ENCODE results near the gene HS6ST3. TPM values are rescaled to one million over a fixed set of nuclear protein-coding genes. Genes with fewer than 3 reads are reported as not detected.
"Not testable (repeated sequence)": the region's sequence is repeated elsewhere in the genome, so short reads cannot be mapped to it uniquely, and the experiment has no call there.

The HS6ST3 gene
- total RNA-seq, 1 donor from 2014 or later, result not detected

DNA sequence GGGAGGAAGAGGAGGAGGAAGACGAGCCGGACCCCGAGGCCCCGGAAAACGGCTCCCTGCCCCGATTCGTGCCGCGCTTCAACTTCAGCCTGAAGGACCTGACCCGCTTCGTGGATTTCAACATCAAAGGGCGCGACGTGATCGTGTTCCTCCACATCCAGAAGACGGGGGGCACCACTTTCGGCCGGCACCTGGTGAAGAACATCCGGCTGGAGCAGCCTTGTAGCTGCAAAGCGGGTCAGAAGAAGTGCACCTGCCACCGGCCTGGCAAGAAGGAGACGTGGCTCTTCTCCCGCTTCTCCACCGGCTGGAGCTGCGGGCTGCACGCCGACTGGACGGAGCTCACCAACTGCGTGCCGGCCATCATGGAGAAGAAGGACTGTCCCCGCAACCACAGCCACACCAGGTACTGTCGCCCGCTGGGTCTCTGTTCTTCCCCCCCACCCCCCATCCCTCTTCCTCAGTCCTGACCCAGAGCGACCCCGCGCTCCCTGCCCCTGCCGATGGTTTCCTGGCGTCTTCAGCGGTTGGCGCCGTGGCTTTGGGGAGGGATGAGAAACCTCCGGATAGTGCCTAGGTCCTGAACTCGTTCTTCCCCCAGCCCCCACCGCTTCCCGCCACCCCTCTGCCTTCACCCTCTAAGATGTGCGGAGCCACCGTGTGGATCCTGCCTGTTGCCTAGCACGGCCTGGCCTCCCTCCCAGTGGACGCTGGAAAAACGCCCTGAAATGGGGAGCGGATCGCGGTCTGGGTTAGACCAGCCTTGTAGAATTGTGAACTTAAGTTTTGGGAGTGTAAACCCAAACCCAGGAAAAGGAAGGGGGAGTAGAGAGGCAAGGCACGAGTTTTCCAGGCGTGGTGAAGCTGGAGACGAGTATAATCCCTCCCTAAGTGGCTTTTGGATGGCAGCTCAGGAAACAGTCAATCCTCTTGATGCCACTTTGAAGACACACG is 1.5 kb downstream of the HS6ST3 start:
- no peak for DNase-seq (ENCODE audit: low read depth)

DNA sequence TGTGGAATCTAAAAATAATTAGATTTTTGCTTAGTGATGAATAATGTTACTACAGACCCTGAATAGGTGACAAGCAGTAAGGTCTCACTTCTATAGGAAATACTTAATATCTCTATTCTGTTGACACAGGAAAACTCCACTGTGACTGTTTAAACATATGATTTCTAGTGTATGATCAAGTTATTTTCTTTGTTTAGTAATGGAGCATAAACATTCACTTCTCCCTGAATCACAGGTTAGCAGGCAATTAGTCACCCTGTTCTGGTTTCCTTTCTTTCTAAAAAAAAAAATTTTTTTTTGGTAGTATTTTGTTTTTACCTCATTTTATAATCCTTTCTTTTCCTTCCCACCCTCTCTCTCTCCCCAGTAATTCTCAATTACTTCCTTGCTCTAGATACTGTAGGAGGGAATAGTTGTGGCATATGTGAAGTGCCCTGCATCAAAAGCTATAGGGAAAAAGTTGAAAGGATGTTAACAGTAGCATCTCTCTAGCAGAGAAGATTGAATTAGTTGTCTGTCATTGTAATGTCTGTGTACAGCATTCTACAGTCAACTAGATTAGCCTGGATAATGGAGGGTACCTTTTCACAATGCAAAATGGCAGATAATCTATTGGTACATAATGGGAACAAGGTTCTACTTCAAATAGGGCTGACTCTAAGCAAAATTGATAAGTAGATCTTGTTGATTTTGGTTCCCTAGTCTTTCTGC is 3.5 kb downstream of the HS6ST3 start:
- no peak for DNase-seq (ENCODE audit: low read depth)

DNA sequence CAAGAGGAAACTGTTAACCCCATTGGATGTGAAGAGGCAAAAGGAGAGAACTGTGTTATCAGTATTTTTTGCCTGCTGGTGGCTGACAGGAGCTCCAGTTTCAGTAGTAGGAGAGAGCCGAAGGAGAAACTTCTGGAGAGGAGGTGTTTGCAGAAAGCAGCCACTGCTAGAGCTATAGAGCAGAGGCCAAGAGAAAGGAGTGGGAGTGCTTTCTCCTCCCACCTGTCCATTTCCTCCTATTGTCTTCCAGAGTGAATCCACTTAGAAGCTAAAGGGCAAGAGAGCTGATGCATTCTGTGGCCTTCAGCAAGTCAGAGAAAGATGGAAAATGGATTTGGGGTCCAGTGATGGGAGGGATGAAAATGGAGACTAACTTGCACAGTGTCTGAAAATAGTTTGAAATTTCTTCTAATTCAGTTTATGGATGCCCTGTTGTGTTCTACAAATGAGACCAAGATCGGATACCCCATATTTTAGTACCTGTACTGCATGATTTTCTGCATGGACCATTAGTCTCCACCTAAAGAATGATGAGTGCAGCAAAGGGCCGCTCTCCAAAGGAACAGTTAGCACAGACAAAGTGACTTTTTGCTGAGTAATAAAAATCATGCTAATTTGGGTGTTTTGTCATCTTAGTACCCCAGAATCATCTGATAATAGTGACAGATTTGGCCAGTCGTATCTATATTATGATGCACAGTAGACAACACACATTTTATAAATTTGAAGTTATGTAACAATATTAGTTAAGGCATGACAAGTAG is 10.7 kb downstream of the HS6ST3 start:
- DNase-seq (ENCODE audit: low read depth), result no peak

DNA sequence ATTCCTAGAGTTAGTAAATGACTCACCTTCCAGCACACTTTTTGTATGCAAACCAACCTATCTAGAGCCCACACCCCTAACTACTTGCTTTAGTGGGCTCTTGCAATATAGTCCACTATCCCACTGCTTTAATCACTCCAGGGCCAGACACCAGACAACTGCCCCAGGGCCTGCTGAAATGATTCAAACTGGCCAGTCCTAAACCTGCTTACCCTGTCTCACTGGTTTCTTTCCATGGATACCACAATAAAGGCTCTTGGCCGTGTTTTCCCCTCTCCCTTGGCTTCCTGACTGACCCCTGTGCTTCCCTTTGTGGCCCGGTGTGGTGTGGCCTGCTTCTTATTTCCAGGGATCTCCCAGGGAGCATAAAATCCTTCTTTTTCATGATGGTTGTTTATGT is 14.6 kb downstream of the HS6ST3 start:
- DNase-seq (ENCODE audit: low read depth), result no peak

DNA sequence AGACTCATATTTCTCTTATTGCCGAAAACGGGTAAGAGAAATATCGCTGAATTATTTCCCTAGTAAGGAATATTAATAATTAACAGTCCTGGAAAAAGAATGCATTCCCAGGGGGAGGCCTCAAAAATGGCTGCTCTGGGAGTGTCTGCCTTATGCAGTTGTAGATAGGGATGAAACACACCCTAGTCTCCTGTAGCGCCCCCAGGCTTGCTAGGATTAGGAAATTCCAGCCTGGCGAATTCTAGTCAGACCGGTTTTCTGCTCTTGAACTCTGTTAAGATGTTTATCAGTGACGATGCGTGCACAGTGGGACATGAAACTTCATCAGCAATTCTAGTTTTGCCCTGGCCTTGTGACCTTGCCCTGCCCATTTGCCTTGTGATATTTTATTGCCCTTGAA is 18.2 kb downstream of the HS6ST3 start:
- DNase-seq (ENCODE audit: low read depth), result not testable (repeated sequence)

DNA sequence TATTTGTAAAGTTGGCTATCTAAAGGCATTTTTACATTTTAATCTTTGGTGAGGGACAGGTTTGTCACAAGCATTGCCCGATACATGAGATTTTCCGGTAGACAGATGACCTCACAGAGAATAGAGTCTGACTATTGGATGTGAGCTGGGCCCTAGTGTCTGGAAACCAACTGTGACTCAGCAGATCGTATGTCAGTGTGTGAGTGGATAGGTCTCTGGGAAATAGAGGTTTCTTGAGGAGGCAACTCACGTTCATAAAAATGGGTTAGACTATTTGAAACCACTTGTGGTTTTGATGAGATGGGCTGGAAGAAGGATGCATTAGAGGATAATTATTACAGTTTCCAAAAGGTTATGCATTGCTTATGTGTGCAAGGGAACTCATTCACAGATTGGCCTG is 19.2 kb downstream of the HS6ST3 start:
- DNase-seq (ENCODE audit: low read depth), result no peak

DNA sequence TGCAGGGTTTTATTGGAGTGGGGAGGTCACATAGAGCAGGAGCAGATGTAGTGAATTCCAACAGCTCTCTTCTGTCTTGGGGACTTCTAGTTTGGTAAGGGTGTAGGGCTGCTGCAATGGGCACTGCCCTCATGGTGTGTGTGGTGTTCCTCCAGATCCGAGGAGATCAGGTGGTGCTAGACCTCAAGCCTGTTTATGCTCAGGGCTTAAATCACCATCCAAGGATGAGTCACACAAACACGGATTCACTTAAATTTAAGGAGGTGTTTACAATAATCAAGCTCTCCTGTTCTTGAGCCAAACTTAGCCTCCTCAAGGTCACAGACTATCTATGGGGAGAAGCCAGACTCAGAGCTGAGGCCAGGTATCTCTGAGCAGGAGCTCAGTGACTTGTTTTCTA is 23.0 kb downstream of the HS6ST3 start:
- no peak for DNase-seq (ENCODE audit: low read depth)

DNA sequence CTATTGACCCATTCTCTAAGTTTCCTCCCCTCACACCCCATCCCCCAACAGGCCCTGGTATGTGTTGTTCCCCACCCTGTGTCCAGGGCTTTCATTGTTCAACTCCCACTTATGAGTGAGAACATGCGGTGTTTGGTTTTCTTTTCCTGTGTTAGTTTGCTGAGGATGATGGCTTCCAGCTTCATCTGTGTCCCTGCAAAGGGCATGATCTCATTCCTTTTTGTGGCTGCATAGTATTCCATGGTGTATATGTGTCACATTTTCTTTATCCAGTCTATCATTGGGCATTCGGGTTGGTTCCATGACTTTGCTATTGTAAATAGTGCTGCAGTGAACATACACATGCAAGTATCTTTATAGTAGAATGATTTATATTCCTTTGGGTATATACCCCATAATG is 25.5 kb downstream of the HS6ST3 start:
- DNase-seq (ENCODE audit: low read depth), result not testable (repeated sequence)

DNA sequence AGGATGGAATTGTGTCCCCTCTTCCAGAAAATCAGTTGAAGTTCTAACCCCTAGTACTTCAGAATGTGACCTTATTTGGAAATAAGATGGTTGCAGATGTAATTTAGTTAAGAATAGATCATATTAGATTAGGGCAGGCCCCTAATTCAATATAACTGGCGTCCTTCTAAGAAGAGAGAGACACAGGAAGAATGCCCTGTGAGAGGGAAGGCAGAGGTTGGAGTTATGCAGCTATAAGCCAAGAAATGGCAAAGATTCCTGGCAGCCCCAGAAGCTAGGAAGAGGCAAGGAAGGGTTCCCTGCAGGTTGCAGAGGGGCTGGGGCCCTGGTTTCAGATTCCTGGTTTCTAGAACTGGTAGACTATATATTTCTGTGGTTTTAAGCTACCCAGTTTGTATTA is 30.0 kb downstream of the HS6ST3 start:
- no peak for DNase-seq (ENCODE audit: low read depth)

DNA sequence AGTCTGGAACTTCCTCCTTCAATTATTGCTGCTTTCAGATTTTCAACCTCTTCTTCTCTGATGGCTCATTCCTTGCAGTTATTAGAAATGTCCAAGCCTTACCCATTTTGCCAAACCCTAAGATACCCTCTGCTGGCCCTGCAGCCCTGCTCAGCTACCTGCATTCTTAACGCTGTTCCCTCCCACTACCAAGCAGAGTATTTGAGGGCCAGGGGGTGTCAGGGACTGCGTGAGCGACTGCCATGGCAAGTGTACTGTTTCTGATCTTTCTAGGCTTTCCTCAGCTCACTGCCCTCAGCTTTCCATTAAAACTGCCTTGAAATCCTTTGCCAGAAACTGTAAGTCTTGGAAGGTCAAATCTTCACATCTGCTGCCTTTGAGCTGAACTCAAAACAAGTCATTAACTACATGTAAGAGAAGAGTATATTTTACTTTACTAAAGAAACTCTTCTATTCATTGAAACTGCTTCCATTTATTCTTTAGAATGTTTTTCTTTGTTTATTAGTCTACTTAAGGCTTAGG is 41.0 kb downstream of the HS6ST3 start:
- no peak for DNase-seq (ENCODE audit: low read depth)

DNA sequence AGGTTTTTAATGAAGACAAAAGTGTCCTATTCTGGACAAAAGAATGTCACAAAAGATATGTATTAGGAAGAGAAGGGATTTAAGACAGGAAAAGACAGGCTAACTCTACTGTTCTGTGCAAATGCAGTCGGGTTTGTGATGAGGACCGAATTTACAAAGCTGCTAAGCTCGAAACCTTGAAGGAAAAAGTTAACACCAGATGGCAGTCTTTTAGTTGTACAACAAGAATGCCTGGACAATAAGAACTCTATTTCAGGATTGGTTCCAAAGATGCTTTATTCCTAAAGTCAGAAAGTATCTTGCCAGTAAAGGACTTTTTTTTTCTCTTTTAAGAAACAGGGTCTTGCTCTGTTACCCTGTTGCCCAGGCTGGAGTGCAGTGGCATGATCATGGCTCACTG is 51.1 kb downstream of the HS6ST3 start:
- peak; percentile 28 for DNase-seq (ENCODE audit: low read depth)

DNA sequence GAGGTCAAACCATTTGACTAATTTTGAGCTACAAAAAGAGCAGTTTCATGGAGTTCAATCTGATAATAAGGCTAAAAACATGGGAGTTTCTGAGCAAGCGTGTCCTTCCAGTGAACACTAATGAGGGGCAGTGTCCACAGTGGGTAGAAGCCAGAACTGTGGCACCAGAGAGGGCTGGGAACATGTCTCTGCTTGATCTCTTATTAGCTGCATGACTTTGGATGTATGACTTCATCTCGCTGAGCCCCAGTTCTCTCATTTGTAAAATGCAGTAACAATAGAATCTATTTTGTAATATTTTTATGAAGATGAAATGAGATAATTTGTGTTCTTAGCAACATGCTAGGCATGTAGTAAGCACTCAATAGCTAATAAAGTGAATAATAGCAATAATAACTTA is 69.8 kb downstream of the HS6ST3 start:
- no peak for DNase-seq (ENCODE audit: low read depth)

DNA sequence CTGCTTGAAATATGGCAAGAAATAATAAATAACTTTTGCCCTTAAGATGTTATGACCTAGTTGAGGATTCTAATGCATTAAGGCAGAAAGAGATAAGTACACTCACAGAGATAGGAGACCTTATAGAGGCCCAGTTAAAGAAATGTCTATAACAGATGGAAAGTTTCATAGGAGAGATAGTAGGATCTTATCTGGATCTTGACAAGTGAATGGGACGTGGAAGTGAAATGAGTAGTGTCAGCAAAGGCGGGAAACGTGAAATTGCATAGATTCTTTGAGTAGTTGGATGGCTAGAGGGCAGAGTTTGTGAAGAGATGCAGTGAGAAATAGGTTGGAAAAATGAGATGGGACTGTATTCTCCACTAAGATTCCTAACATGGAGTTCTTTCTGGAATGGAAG is 71.2 kb downstream of the HS6ST3 start:
- no peak for DNase-seq (ENCODE audit: low read depth)

DNA sequence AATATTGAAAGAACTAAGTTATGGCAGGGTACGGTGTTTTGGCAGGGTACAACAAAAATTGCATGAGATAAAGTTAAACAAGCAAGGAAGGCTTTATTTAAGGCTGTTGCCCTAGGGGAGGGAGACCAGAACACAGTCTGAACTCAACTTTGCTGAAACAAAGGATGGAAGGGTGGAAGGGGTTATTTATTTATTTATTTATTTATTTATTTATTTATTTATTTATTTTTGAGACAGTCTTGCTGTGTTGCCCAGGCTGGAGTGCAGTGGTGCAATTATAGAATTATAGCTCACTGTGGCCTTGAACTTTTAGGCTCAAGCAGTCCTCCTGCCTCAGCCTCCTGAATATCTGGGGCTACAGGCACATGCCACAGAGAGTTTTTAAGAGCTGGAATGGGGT is 75.9 kb downstream of the HS6ST3 start:
- no peak for DNase-seq (ENCODE audit: low read depth)

DNA sequence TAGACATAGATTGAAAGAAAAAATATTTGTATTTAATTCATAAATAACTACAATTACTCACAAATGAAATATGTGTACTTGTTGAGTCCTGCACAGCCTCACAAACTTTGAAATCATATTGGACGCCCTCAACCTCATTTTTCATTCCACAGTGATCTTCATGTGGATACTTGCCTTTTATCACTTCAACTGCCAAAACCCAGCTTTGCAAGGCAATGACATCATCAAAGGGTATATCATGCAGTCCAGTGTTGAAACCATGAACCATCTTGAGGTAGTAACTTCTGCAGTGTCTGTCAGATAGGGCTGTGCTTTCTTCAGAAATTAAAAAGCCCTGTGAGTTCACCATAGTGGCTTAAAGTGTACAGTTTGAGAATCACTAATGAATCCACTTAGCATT is 82.2 kb downstream of the HS6ST3 start:
- DNase-seq (ENCODE audit: low read depth), result no peak

DNA sequence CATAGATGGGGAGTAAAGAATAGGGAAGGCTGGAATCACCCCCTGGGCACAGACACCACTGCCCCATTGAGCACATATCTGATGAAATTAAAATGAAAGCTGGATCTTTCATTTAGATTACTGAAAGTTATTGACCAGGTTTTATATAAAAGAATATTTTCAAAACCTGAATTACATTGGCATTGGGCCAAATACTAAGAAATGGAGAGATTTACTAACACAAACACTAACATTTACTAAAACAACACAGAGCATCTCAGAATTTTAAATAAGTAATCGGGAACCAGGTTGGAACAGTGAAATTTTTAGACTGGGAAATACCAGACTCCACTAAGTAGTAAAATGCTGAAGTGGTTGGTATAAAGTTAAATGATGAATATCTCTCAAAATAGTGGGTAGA is 88.9 kb downstream of the HS6ST3 start:
- no peak for DNase-seq (ENCODE audit: low read depth)

DNA sequence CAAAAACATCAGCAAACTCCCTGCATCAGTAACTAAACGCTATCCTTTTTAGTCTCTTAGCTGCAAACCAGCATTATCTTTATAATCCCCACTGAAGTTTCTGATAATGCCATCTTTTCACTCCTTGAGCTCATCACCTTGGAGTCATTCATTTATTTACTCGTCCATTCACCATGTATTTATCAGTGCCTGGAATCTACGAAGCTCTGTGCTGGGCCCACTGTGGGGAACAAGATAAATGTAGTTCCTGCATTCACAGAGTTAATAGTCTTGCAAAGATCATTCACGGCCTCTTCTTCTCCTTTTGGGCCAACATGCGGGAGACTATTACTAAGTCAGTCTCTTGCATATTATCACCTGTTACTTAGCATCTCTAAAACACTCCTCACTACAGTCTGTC is 89.4 kb downstream of the HS6ST3 start:
- DNase-seq (ENCODE audit: low read depth), result no peak

DNA sequence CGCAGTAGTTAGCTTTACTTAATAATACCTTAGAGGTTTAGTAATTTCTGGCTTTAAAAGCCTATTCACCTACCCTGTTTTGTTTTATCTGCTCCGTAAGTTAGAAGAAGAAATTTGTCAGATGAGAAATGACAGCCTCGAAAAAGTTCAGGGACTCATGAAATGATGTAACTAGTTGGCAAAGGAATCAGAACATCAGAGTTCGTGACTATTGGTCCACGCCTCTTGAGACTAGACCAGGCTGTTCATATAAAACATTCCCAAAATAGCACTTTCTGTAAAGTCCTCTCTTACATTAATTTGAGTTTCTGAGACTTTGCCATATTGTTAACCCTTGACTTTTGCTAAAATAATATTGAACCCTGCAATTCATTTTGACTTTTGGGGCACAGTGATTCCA is 92.0 kb downstream of the HS6ST3 start:
- DNase-seq (ENCODE audit: low read depth), result no peak

DNA sequence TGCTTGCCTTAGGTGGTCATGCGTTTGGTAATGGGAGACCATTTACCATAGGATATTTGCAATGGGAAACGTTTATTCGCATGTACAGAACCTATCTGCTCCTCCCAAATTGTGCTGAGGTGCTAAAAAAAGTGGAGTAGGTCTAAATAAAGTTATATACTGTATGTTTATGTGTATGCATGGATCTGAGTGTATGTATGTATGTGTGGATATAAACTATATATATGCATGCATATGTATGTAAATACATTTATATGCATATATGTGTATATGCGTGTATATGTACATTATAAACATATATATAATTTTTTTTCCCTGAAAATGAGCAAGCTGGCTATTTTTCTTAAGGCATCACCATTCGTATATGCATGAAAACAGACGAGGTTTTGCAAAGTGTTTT is 95.9 kb downstream of the HS6ST3 start:
- DNase-seq (ENCODE audit: low read depth), result no peak

DNA sequence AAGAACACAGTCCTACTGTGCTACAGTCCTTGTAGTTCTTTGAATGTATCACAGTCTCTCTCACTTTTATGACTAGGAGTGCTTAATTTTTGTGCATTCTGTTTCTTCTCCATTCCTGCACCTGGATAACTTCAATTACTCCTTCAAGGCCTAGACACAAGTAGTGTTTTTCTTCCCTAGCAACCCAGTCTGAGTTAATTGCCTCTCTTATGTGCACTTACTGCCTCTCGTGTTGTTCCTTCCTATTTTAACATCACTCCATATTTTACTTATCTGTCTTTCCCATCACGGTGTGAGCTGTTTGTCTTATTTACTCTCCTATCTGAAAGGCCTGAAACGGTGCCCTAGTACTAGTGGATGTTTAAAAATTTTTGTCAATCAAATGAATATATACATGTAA is 101.5 kb downstream of the HS6ST3 start:
- DNase-seq (ENCODE audit: low read depth), result no peak

DNA sequence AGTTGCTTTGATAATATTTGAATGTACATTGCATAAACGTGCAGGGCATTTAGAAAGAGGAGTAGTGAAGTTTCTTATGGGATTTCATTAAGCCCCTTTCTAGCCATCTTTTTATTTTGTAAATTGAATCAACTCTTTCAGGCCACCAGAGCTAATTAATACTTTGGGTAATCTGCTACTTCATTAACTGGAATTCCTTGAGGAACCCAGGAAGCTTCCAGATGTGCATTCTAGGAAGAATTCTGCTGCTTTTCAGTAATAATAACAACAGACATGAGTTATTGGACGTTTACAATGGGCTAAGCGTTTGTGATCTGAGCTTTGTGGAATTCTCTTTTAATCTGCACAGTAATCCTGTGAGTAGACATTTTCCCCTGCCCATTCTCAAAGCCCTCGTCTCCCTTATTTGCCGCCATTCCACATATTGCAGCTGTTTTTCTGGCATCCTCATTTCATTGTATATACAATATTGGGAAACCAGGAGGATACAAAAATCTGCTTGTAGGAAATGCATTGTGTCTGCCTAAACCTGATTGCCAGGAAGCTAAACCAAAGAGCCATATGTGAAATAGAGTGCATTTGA is 103.9 kb downstream of the HS6ST3 start:
- DNase-seq (ENCODE audit: low read depth), result no peak
